ENCODE measurements around the gene CHST15. TPM values are rescaled to one million over a fixed set of nuclear protein-coding genes. Genes with fewer than 3 reads are reported as not detected.

The CHST15 gene
- total and polyA plus RNA-seq, 4 donors: 2.9 to 16.5 (median 6.4) TPM

- Histone ChIP-seq H3K9me3 (ENCODE audit: control insufficient read depth in 4 of 4, low read length in 3 of 4) (no peaks in the 10 kb centered on the region), H3K4me3 (ENCODE audit: low read depth in 1 of 3, low read length in 3 of 3) (no peak overlapping the region), H3K9ac (ENCODE audit: low read depth in 1 of 2, low read length in 2 of 2) (no peak overlapping the region), H3K27ac (ENCODE audit: low read depth in 1 of 2, low read length in 2 of 2) (no peak overlapping the region), H3K27me3 (ENCODE audit: control insufficient read depth in 4 of 4, insufficient read depth in 4 of 4, low read length in 3 of 4) (no peaks in the 10 kb centered on the region), H3K36me3 (ENCODE audit: control insufficient read depth in 4 of 4, insufficient read depth in 3 of 4, low read depth in 1 of 4, low read length in 3 of 4) (no peaks in the 10 kb centered on the region), H3K4me1 (ENCODE audit: control insufficient read depth in 4 of 4, insufficient read depth in 4 of 4, low read length in 3 of 4) (peaks cover 0 to 2% (median 0%) of the 10 kb centered on the region in 4 donors)
- no peak for TF ChIP-seq EGR1 (IDR thresholded peaks at IDR 0.05; ENCODE audit: low read depth in 2 of 2)
- no peak for TF ChIP-seq FOXA1 (IDR thresholded peaks at IDR 0.05)
- no peak for DNase-seq (ENCODE audit: low spot score)
- WGBS: 79% methylated on average over 12 of the region's 12 CpGs
Measured at GRCh38 chr10:124116771-124117510, 23.5 kb upstream of the CHST15 start.

GRCh38 chr10:124114696-124115095 lies 21.3 kb upstream of the CHST15 start:
- DNase-seq (ENCODE audit: low spot score): no peak
- no peaks in the 10 kb centered on the region for H3K27me3 ChIP-seq (ENCODE audit: control insufficient read depth in 4 of 4, insufficient read depth in 4 of 4, low read length in 3 of 4)
- TF ChIP-seq REST (IDR thresholded peaks at IDR 0.05): no peak
- no peak for TF ChIP-seq EGR1 (IDR thresholded peaks at IDR 0.05; ENCODE audit: low read depth in 2 of 2)
- TF ChIP-seq ATF3 (IDR thresholded peaks at IDR 0.05): no peak
- H3K36me3 ChIP-seq (ENCODE audit: control insufficient read depth in 4 of 4, insufficient read depth in 3 of 4, low read depth in 1 of 4, low read length in 3 of 4): no peaks in the 10 kb centered on the region
- 97% methylated on average over 4 of the region's 4 CpGs for WGBS
- H3K9ac ChIP-seq (ENCODE audit: low read depth in 1 of 2, low read length in 2 of 2): no peak overlapping the region
- H3K9me3 ChIP-seq (ENCODE audit: control insufficient read depth in 4 of 4, low read length in 3 of 4): no peaks in the 10 kb centered on the region
- H3K4me3 ChIP-seq (ENCODE audit: low read depth in 1 of 3, low read length in 3 of 3): no peak overlapping the region
- H3K27ac ChIP-seq (ENCODE audit: low read depth in 1 of 2, low read length in 2 of 2): no peak overlapping the region
- peaks cover 0 to 2% (median 0%) of the 10 kb centered on the region in 4 donors for H3K4me1 ChIP-seq (ENCODE audit: control insufficient read depth in 4 of 4, insufficient read depth in 4 of 4, low read length in 3 of 4)

GRCh38 chr10:124112891-124113580 lies 19.6 kb upstream of the CHST15 start:
- no peaks in the 10 kb centered on the region for H3K36me3 ChIP-seq (ENCODE audit: control insufficient read depth in 4 of 4, insufficient read depth in 3 of 4, low read depth in 1 of 4, low read length in 3 of 4)
- H3K4me3 ChIP-seq (ENCODE audit: low read depth in 1 of 3, low read length in 3 of 3): no peak overlapping the region
- WGBS: 87% methylated on average over 16 of the region's 16 CpGs
- no peak overlapping the region for H3K9ac ChIP-seq (ENCODE audit: low read depth in 1 of 2, low read length in 2 of 2)
- no peaks in the 10 kb centered on the region for H3K4me1 ChIP-seq (ENCODE audit: control insufficient read depth in 4 of 4, insufficient read depth in 4 of 4, low read length in 3 of 4)
- DNase-seq (ENCODE audit: low spot score): no peak
- no peaks in the 10 kb centered on the region for H3K27me3 ChIP-seq (ENCODE audit: control insufficient read depth in 4 of 4, insufficient read depth in 4 of 4, low read length in 3 of 4)
- no peak overlapping the region for H3K27ac ChIP-seq (ENCODE audit: low read depth in 1 of 2, low read length in 2 of 2)
- no peaks in the 10 kb centered on the region for H3K9me3 ChIP-seq (ENCODE audit: control insufficient read depth in 4 of 4, low read length in 3 of 4)
- no peak for TF ChIP-seq ATF3 (IDR thresholded peaks at IDR 0.05)
- TF ChIP-seq TAF1 (conservative IDR thresholded peaks at IDR 0.05): no peak
- no peak for TF ChIP-seq REST (IDR thresholded peaks at IDR 0.05)
- no peak for TF ChIP-seq MAX (IDR thresholded peaks at IDR 0.05)
- TF ChIP-seq HNF4A (conservative IDR thresholded peaks at IDR 0.05): no peak
- no peak for TF ChIP-seq CTCF (IDR thresholded peaks at IDR 0.05; ENCODE audit: low read depth, low read length, missing input control)
- TF ChIP-seq FOXA2 (IDR thresholded peaks at IDR 0.05): no peak
- TF ChIP-seq ZBTB33 (IDR thresholded peaks at IDR 0.05): no peak
- TF ChIP-seq NR2F2 (IDR thresholded peaks at IDR 0.05): no peak
- TF ChIP-seq FOXA1 (IDR thresholded peaks at IDR 0.05): no peak
- TF ChIP-seq JUND (IDR thresholded peaks at IDR 0.05): no peak
- no peak for TF ChIP-seq RXRA (IDR thresholded peaks at IDR 0.05)
